Gastroesophageal sphincter (tissue), 4 donors: ENCODE results near the gene SERPINA3. TPM values are rescaled to one million over a fixed set of nuclear protein-coding genes. Genes with fewer than 3 reads are reported as not detected.

Experiments used
- ATAC-seq: fragments of 150-250 bp; one replicate; pipeline ENCODE4 v1.9.1; 2016; ENCODE audit warnings: mild to moderate bottlenecking, moderate library complexity
- H3K27ac ChIP-seq, 4 donors: fragments of 200-600 bp; sonication (generic) in 3 of 4; 1 replicate in 3 of 4; 2 replicates in 1 of 4; pipeline ENCODE4 v1.5.1; 2016 to 2019
- H3K27me3 ChIP-seq: fragments of 200-600 bp; sonication (generic); one replicate; pipeline ENCODE4 v1.5.1; 2019
- H3K36me3 ChIP-seq, 2 donors: fragments of 200-600 bp; sonication (generic); one replicate each; pipeline ENCODE4 v1.5.1; 2019; ENCODE audit warnings: control low read depth in 1 of 2
- H3K4me1 ChIP-seq, 3 donors: fragments of 200-600 bp; sonication (generic); 1 replicate in 2 of 3; 2 replicates in 1 of 3; pipeline ENCODE4 v1.5.1; 2016 to 2019; ENCODE audit warnings: control low read depth in 2 of 3
- H3K4me3 ChIP-seq, 2 donors: fragments of 200-600 bp; sonication (generic); one replicate each; pipeline ENCODE4 v1.5.1; 2019; ENCODE audit warnings: mild to moderate bottlenecking in 1 of 2, moderate library complexity in 1 of 2
- H3K9me3 ChIP-seq, 3 donors: fragments of 200-600 bp; sonication (generic); one replicate each; pipeline ENCODE4 v1.5.1; 2017 to 2019; ENCODE audit warnings: control low read depth in 2 of 3
- CTCF ChIP-seq, 4 experiments: fragments of 200-600 bp in 2 of 4; fragments of 450-650 bp in 2 of 4; sonication (generic) in 1 of 4; IDR thresholded peaks; one replicate each; pipeline ENCODE4 v1.5.1; 2017 to 2019; ENCODE audit warnings: antibody characterized with exemption in 4 of 4, mild to moderate bottlenecking in 2 of 4, moderate library complexity in 2 of 4
- EP300 ChIP-seq: sonication (generic); formaldehyde crosslinking; IDR thresholded peaks from one replicate; pipeline ENCODE4 v1.6.1; 2017; ENCODE audit warnings: antibody characterized with exemption, mild to moderate bottlenecking
- POLR2A ChIP-seq, 2 donors: fragments of 450-650 bp; IDR thresholded peaks; one replicate each; pipeline ENCODE4 v1.6.1; 2017; ENCODE audit warnings: antibody characterized with exemption in 2 of 2, mild to moderate bottlenecking in 2 of 2, moderate library complexity in 1 of 2
- POLR2AphosphoS5 ChIP-seq: sonication (generic); formaldehyde crosslinking; IDR thresholded peaks from one replicate; pipeline ENCODE4 v1.6.1; 2017; ENCODE audit warnings: antibody characterized with exemption
- WGBS, 2 donors: methylation state at CpG; one replicate each; pipeline ENCODE4 v1.1.5; 2018; ENCODE audit warnings: low coverage in 1 of 2; 5-methylcytosine and 5-hydroxymethylcytosine counted together
- total RNA-seq, 4 donors: library from RNA; depleted of rRNA; stranded (reverse); fragments of >200 nt; gene quantifications; one replicate each; pipeline ENCODE4 v1.1.0, GENCODE V29; 2016

Gene SERPINA3
- total RNA-seq, 4 donors from 2014 or later = 58.4 to 263 (median 215) TPM

GRCh38 chr14:94644102-94644535 is 31.9 kb downstream of the SERPINA3 start:
- H3K27ac ChIP-seq = no peak overlapping the region
- peaks cover 18% of the 10 kb centered on the region for H3K27me3 ChIP-seq
- no peaks in the 10 kb centered on the region for H3K4me1 ChIP-seq
- no peak for TF ChIP-seq CTCF (IDR thresholded peaks at IDR 0.05)
- no peak for TF ChIP-seq POLR2AphosphoS5
- TF ChIP-seq EP300 = no peak
- TF ChIP-seq POLR2A (IDR thresholded peaks at IDR 0.05) = no peak
- H3K9me3 ChIP-seq = peaks cover 0 to 15% (median 0%) of the 10 kb centered on the region in 3 donors
- WGBS, 2 donors = 80 to 85% methylated on average over 2 to 4 of the region's 4 CpGs
- H3K4me3 ChIP-seq = no peak overlapping the region
- no peak for ATAC-seq
- H3K36me3 ChIP-seq = no peaks in the 10 kb centered on the region

- WGBS, 2 donors = 89 to 100% methylated on average over 2 of the region's 2 CpGs
- Histone ChIP-seq H3K27me3 (peaks cover 26% of the 10 kb centered on the region), H3K4me1 (no peaks in the 10 kb centered on the region), H3K9me3 (peaks cover 0 to 20% (median 0%) of the 10 kb centered on the region in 3 donors), H3K36me3 (no peaks in the 10 kb centered on the region), H3K27ac (no peak overlapping the region), H3K4me3 (no peak overlapping the region)
- no peak for TF ChIP-seq POLR2A (IDR thresholded peaks at IDR 0.05)
- no peak for TF ChIP-seq POLR2AphosphoS5
- TF ChIP-seq EP300 = no peak
- no peak for TF ChIP-seq CTCF (IDR thresholded peaks at IDR 0.05)
- no peak for ATAC-seq
Measured at GRCh38 chr14:94646066-94646465, 33.9 kb downstream of the SERPINA3 start.

GRCh38 chr14:94646481-94646880 is 34.3 kb downstream of the SERPINA3 start:
- no peak for TF ChIP-seq POLR2AphosphoS5
- TF ChIP-seq POLR2A (IDR thresholded peaks at IDR 0.05) = no peak
- TF ChIP-seq EP300 = no peak
- no peak for TF ChIP-seq CTCF (IDR thresholded peaks at IDR 0.05)
- WGBS, 2 donors = 25 to 70% methylated on average over 1 to 2 of the region's 5 CpGs
- Histone ChIP-seq H3K36me3 (no peaks in the 10 kb centered on the region), H3K4me3 (no peak overlapping the region), H3K4me1 (no peaks in the 10 kb centered on the region), H3K27me3 (peaks cover 26% of the 10 kb centered on the region), H3K27ac (no peak overlapping the region), H3K9me3 (peaks cover 0 to 20% (median 0%) of the 10 kb centered on the region in 3 donors)
- ATAC-seq = no peak

- Histone ChIP-seq H3K27ac (no peak overlapping the region), H3K36me3 (no peaks in the 10 kb centered on the region), H3K4me3 (no peak overlapping the region), H3K9me3 (peaks cover 0 to 20% (median 0%) of the 10 kb centered on the region in 3 donors), H3K4me1 (no peaks in the 10 kb centered on the region), H3K27me3 (peaks cover 31% of the 10 kb centered on the region)
- TF ChIP-seq CTCF (IDR thresholded peaks at IDR 0.05) (no peak), EP300 (no peak), POLR2A (IDR thresholded peaks at IDR 0.05) (no peak), POLR2AphosphoS5 (no peak)
- no peak for ATAC-seq
- WGBS, 2 donors = 36 to 70% methylated on average over 1 to 3 of the region's 4 CpGs
Measured at GRCh38 chr14:94648801-94649200, 36.6 kb downstream of the SERPINA3 start.
